ENCODE results near the gene CSKMT. TPM values are rescaled to one million over a fixed set of nuclear protein-coding genes. Genes with fewer than 3 reads are reported as not detected.
"Not testable (repeated sequence)": the region's sequence is repeated elsewhere in the genome, so short reads cannot be mapped to it uniquely, and the experiment has no call there.

Gene CSKMT
- total RNA-seq, 1 donor from 2014 or later, result not detected

DNA sequence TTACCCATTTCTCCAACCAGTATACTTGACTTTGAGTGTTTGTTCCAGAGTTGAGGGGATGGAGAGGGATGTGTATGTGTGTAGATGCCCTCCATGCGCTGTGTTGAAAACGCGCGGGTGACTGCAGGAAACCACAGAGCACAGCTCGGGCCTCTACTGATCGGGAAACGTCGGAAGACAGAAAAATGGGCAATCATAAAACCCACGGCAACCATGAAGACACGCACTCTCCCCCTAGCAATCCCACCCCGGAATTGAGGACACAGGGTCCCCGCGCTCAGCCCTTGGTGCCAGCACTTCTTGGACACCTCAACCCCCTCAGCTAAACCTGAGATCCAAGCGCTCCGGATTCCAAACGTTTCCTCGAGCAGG, 6.1 kb downstream of the CSKMT start:
- TF ChIP-seq, protein P1, sequence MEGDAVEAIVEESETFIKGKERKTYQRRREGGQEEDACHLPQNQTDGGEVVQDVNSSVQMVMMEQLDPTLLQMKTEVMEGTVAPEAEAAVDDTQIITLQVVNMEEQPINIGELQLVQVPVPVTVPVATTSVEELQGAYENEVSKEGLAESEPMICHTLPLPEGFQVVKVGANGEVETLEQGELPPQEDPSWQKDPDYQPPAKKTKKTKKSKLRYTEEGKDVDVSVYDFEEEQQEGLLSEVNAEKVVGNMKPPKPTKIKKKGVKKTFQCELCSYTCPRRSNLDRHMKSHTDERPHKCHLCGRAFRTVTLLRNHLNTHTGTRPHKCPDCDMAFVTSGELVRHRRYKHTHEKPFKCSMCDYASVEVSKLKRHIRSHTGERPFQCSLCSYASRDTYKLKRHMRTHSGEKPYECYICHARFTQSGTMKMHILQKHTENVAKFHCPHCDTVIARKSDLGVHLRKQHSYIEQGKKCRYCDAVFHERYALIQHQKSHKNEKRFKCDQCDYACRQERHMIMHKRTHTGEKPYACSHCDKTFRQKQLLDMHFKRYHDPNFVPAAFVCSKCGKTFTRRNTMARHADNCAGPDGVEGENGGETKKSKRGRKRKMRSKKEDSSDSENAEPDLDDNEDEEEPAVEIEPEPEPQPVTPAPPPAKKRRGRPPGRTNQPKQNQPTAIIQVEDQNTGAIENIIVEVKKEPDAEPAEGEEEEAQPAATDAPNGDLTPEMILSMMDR (IDR thresholded peaks at IDR 0.05), result no peak
- Histone ChIP-seq H3K27me3 (no peaks in the 10 kb centered on the region), H3K9me3 (no peaks in the 10 kb centered on the region), H3K4me3 (peak overlapping the region; percentile 78 to 83), H3K27ac (peak overlapping the region; percentile 71 to 85), H3K36me3 (peaks cover 10 to 17% of the 10 kb centered on the region in 2 donors), H3K4me1 (peaks cover 20 to 25% of the 10 kb centered on the region in 2 donors)
- intact Hi-C loops (cut with DNase I), result no loop called here
- no peak for DNase-seq (ENCODE audit: low spot score in 2 of 2)

GRCh38 chr11:62671608-62672389, 6.7 kb downstream of the CSKMT start, which contains the start of the genes LBHD1 and UQCC3:
Gene LBHD1, minus strand, starts transcription at chr11:62672267. Its CDS starts 2,236 bp downstream, at chr11:62670031.
Gene UQCC3, plus strand, starts transcription at chr11:62671673. Its CDS starts 73 bp downstream, at chr11:62671746.
- TF ChIP-seq, protein P1 (IDR thresholded peaks at IDR 0.05), result peak in 1 of 3 experiments; percentile 3
- H3K27me3 ChIP-seq, result no peaks in the 10 kb centered on the region
- peaks cover 15 to 19% of the 10 kb centered on the region in 2 donors for H3K4me1 ChIP-seq
- peak in 1 of 2 donors; percentile 86 for DNase-seq (ENCODE audit: low spot score in 2 of 2)
- H3K9me3 ChIP-seq, result no peaks in the 10 kb centered on the region
- H3K4me3 ChIP-seq, result peak within 1 kb of the TSS; percentile 78 to 83
- peak within 1 kb of the TSS; percentile 71 to 85 for H3K27ac ChIP-seq
- intact Hi-C loops (cut with DNase I), result no loop called here
- H3K36me3 ChIP-seq, result peaks cover 15 to 23% of the 10 kb centered on the region in 2 donors

GRCh38 chr11:62673196-62673525, 8.0 kb downstream of the CSKMT start:
- DNase-seq (ENCODE audit: low spot score in 2 of 2), result no peak
- H3K4me3 ChIP-seq, result peak overlapping the region in 1 of 2 donors; percentile 78
- TF ChIP-seq, protein P1 (IDR thresholded peaks at IDR 0.05), result no peak
- intact Hi-C loops (cut with DNase I), result no loop called here
- no peaks in the 10 kb centered on the region for H3K27me3 ChIP-seq
- no peak overlapping the region for H3K27ac ChIP-seq
- no peaks in the 10 kb centered on the region for H3K9me3 ChIP-seq
- H3K4me1 ChIP-seq, result peaks cover 14 to 15% of the 10 kb centered on the region in 2 donors
- H3K36me3 ChIP-seq, result peaks cover 21 to 27% of the 10 kb centered on the region in 2 donors

DNA sequence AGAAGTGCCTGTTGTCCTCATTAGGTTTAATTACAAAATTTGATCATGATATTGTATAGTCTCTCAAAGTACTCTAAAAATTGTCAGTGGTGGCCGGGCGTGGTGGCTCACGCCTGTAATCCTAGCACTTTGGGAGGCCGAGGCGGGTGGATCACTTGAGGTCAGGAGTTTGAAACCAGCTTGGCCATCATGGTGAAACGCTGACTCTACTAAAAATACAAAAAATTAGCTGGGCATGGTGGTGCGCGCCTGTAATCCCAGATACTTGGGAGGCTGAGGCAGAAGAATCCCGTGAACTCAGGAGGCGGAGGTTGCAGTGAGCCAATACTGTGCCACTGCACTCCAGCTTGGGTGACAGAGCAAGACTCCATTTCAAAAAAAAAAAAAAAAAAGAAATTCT, 10.3 kb downstream of the CSKMT start:
- Histone ChIP-seq H3K36me3 (peaks cover 21 to 27% of the 10 kb centered on the region in 2 donors), H3K4me1 (peaks cover 17 to 19% of the 10 kb centered on the region in 2 donors)
- H3K9me3 ChIP-seq; H3K27me3 ChIP-seq; DNase-seq (ENCODE audit: low spot score in 2 of 2); H3K27ac ChIP-seq; H3K4me3 ChIP-seq: not testable (repeated sequence)
- intact Hi-C loops (cut with DNase I), result loop anchor here (5.0 kb wide), 1 partner anchor 73 kb away; the partner anchor contains the start of gene MTA2

DNA sequence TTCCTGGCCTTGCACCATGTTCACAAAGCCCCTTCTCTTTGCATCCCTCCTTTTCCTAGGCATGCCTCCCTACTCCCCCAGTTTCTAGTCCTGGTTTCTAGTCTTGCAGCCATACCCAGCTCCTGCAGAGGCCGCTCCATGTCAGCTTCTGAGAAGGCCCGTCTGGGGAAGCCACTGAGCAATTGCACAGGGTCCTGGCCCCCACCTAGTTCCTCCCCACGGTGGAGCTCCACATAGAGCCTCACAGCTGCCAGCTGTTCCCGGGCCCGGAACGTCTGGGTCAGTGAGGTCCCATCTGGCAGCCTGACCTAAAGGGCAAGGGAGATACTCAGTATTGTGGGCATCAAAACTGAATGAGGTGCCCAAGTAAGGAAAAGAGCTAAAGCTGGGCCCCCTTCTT, 11.6 kb downstream of the CSKMT start:
- no peak overlapping the region for H3K4me3 ChIP-seq
- H3K27ac ChIP-seq, result no peak overlapping the region
- H3K27me3 ChIP-seq, result no peaks in the 10 kb centered on the region
- DNase-seq (ENCODE audit: low spot score in 2 of 2), result no peak
- intact Hi-C loops (cut with DNase I), result loop anchor here (5.0 kb wide), 1 partner anchor 74 kb away; the partner anchor contains the start of gene MTA2
- peaks cover 21 to 27% of the 10 kb centered on the region in 2 donors for H3K36me3 ChIP-seq
- TF ChIP-seq, protein P1 (IDR thresholded peaks at IDR 0.05), result no peak
- no peaks in the 10 kb centered on the region for H3K9me3 ChIP-seq
- H3K4me1 ChIP-seq, result peaks cover 12 to 16% of the 10 kb centered on the region in 2 donors

GRCh38 chr11:62677156-62677555, 12.0 kb downstream of the CSKMT start:
- no peaks in the 10 kb centered on the region for H3K9me3 ChIP-seq
- H3K4me3 ChIP-seq, result no peak overlapping the region
- TF ChIP-seq, protein P1 (IDR thresholded peaks at IDR 0.05), result no peak
- intact Hi-C loops (cut with DNase I), result loop anchor here (5.0 kb wide), 1 partner anchor 75 kb away; the partner anchor contains the start of gene MTA2
- peaks cover 12 to 16% of the 10 kb centered on the region in 2 donors for H3K4me1 ChIP-seq
- peaks cover 21 to 27% of the 10 kb centered on the region in 2 donors for H3K36me3 ChIP-seq
- H3K27ac ChIP-seq, result no peak overlapping the region
- DNase-seq (ENCODE audit: low spot score in 2 of 2), result no peak
- no peaks in the 10 kb centered on the region for H3K27me3 ChIP-seq

All from ascending aorta (tissue), 2 donors.